ENCODE measurements around the gene EBF3.

EBF3 gene, protein sequence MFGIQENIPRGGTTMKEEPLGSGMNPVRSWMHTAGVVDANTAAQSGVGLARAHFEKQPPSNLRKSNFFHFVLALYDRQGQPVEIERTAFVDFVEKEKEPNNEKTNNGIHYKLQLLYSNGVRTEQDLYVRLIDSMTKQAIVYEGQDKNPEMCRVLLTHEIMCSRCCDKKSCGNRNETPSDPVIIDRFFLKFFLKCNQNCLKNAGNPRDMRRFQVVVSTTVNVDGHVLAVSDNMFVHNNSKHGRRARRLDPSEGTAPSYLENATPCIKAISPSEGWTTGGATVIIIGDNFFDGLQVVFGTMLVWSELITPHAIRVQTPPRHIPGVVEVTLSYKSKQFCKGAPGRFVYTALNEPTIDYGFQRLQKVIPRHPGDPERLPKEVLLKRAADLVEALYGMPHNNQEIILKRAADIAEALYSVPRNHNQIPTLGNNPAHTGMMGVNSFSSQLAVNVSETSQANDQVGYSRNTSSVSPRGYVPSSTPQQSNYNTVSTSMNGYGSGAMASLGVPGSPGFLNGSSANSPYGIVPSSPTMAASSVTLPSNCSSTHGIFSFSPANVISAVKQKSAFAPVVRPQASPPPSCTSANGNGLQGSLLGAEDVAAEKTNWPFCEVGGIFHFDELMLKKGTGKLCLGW

GRCh38 chr10:129963641-129964501 lies at the start of gene EBF3:
EBF3 (minus strand) TSS chr10:129964274; CDS start chr10:129963768, 506 bp downstream.
- TF ChIP-seq YY1 (IDR thresholded peaks at IDR 0.05; ENCODE audit: insufficient read depth, insufficient read length) (no peak), SUZ12 (IDR thresholded peaks at IDR 0.05; ENCODE audit: extremely low read depth, insufficient read depth, insufficient read length) (no peak), ZNF274 (IDR thresholded peaks at IDR 0.05; ENCODE audit: low read depth, low read length) (no peak)
- peaks cover 90% of the 10 kb centered on the region for H3K27me3 ChIP-seq (ENCODE audit: insufficient read depth, insufficient read length)
- peak within 1 kb of the TSS; percentile 21 for H3K4me3 ChIP-seq (ENCODE audit: insufficient read length, low read depth)
- H3K4me1 ChIP-seq (ENCODE audit: insufficient read depth, insufficient read length), result peaks cover 5% of the 10 kb centered on the region
- H3K36me3 ChIP-seq (ENCODE audit: insufficient read depth, insufficient read length, low read length), result no peaks in the 10 kb centered on the region
- H3K9ac ChIP-seq (ENCODE audit: insufficient read length, low read depth), result peak within 1 kb of the TSS; percentile 21
- no peak for DNase-seq (ENCODE audit: low read depth, low spot score)
- no peaks in the 10 kb centered on the region for H3K9me3 ChIP-seq (ENCODE audit: insufficient read depth, low read length)

GRCh38 chr10:130013335-130014262 lies 49.5 kb upstream of the EBF3 start:
- H3K4me3 ChIP-seq (ENCODE audit: insufficient read length, low read depth), result no peak overlapping the region
- no peaks in the 10 kb centered on the region for H3K36me3 ChIP-seq (ENCODE audit: insufficient read depth, insufficient read length, low read length)
- no peak for DNase-seq (ENCODE audit: low read depth, low spot score)
- H3K27me3 ChIP-seq (ENCODE audit: insufficient read depth, insufficient read length), result no peaks in the 10 kb centered on the region
- H3K9ac ChIP-seq (ENCODE audit: insufficient read length, low read depth), result no peak overlapping the region
- H3K4me1 ChIP-seq (ENCODE audit: insufficient read depth, insufficient read length), result peaks cover 5% of the 10 kb centered on the region
- TF ChIP-seq ZNF274 (IDR thresholded peaks at IDR 0.05; ENCODE audit: low read depth, low read length), result no peak
- no peak for TF ChIP-seq SUZ12 (IDR thresholded peaks at IDR 0.05; ENCODE audit: extremely low read depth, insufficient read depth, insufficient read length)
- TF ChIP-seq YY1 (IDR thresholded peaks at IDR 0.05; ENCODE audit: insufficient read depth, insufficient read length), result no peak
- H3K9me3 ChIP-seq (ENCODE audit: insufficient read depth, low read length), result no peaks in the 10 kb centered on the region

DNA sequence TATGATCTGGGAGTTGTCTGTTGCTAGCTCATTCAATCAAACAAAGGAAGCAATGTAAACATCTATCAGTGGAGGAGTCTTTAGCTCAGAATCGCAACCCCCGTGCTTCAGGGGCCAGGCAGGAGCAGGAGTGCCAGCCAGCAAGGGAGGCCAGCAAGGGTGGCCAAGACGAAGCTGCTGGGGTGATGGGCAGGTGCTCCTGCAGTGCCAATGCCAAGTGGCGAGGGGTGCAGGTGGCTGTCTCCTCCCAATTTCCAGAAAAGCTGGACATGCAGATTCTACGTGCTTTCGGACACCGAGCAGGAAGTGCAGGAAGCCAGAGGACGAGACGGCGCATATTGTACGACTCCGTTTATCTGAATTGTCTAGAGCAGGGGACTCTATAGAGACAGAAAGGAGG lies 48.1 kb upstream of the EBF3 start:
- TF ChIP-seq ZNF274 (IDR thresholded peaks at IDR 0.05; ENCODE audit: low read depth, low read length) (no peak), SUZ12 (IDR thresholded peaks at IDR 0.05; ENCODE audit: extremely low read depth, insufficient read depth, insufficient read length) (no peak), YY1 (IDR thresholded peaks at IDR 0.05; ENCODE audit: insufficient read depth, insufficient read length) (no peak)
- H3K4me1 ChIP-seq (ENCODE audit: insufficient read depth, insufficient read length), result peaks cover 4% of the 10 kb centered on the region
- H3K9ac ChIP-seq (ENCODE audit: insufficient read length, low read depth), result no peak overlapping the region
- DNase-seq (ENCODE audit: low read depth, low spot score), result no peak
- H3K36me3 ChIP-seq (ENCODE audit: insufficient read depth, insufficient read length, low read length), result no peaks in the 10 kb centered on the region
- H3K4me3 ChIP-seq (ENCODE audit: insufficient read length, low read depth), result no peak overlapping the region
- no peaks in the 10 kb centered on the region for H3K9me3 ChIP-seq (ENCODE audit: insufficient read depth, low read length)
- no peaks in the 10 kb centered on the region for H3K27me3 ChIP-seq (ENCODE audit: insufficient read depth, insufficient read length)

- Histone ChIP-seq H3K9me3 (ENCODE audit: insufficient read depth, low read length) (no peaks in the 10 kb centered on the region), H3K4me3 (ENCODE audit: insufficient read length, low read depth) (no peak overlapping the region), H3K4me1 (ENCODE audit: insufficient read depth, insufficient read length) (peaks cover 4% of the 10 kb centered on the region), H3K9ac (ENCODE audit: insufficient read length, low read depth) (no peak overlapping the region), H3K27me3 (ENCODE audit: insufficient read depth, insufficient read length) (no peaks in the 10 kb centered on the region), H3K36me3 (ENCODE audit: insufficient read depth, insufficient read length, low read length) (no peaks in the 10 kb centered on the region)
- TF ChIP-seq ZNF274 (IDR thresholded peaks at IDR 0.05; ENCODE audit: low read depth, low read length) (no peak), YY1 (IDR thresholded peaks at IDR 0.05; ENCODE audit: insufficient read depth, insufficient read length) (no peak), SUZ12 (IDR thresholded peaks at IDR 0.05; ENCODE audit: extremely low read depth, insufficient read depth, insufficient read length) (no peak)
- no peak for DNase-seq (ENCODE audit: low read depth, low spot score)
Observed at GRCh38 chr10:130010653-130011052, 46.6 kb upstream of the EBF3 start.

DNA sequence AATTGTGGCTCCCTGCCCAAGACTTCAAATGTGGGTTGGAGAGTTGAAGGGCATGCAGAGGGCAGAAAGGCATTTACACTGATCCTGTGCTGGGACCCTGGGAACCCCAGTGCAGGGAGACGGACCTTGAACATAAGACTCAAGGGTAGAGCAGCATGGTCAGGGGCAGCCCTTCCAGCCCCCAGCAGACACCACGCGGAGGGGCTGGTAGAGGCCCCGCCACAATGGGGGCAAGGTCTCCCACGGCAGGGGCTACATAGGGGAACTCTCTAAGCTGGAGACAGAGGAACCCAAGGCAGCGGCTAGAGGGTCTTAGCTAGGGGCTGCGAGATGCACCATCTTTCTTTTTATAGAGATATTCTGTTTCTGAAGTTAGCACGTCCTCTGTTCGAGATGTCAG lies 45.2 kb upstream of the EBF3 start:
- DNase-seq (ENCODE audit: low read depth, low spot score), result no peak
- Histone ChIP-seq H3K9ac (ENCODE audit: insufficient read length, low read depth) (no peak overlapping the region), H3K36me3 (ENCODE audit: insufficient read depth, insufficient read length, low read length) (no peaks in the 10 kb centered on the region), H3K4me1 (ENCODE audit: insufficient read depth, insufficient read length) (peaks cover 4% of the 10 kb centered on the region), H3K4me3 (ENCODE audit: insufficient read length, low read depth) (no peak overlapping the region), H3K27me3 (ENCODE audit: insufficient read depth, insufficient read length) (no peaks in the 10 kb centered on the region), H3K9me3 (ENCODE audit: insufficient read depth, low read length) (no peaks in the 10 kb centered on the region; the same call in 1 of the 2 replicates)
- TF ChIP-seq ZNF274 (IDR thresholded peaks at IDR 0.05; ENCODE audit: low read depth, low read length) (no peak), YY1 (IDR thresholded peaks at IDR 0.05; ENCODE audit: insufficient read depth, insufficient read length) (no peak), SUZ12 (IDR thresholded peaks at IDR 0.05; ENCODE audit: extremely low read depth, insufficient read depth, insufficient read length) (no peak)
